Natural killer cell (primary cell): ENCODE measurements around the gene PIK3AP1. TPM values are rescaled to one million over a fixed set of nuclear protein-coding genes. Genes with fewer than 3 reads are reported as not detected.

Source experiments
- ATAC-seq, 3 donors: fragments of 150-1000 bp in 2 of 3; fragments of 200-7000 bp in 1 of 3; cut with Tn5 transposase; 1 replicate in 1 of 3; 2 replicates in 2 of 3; pipeline ENCODE4 v1.10.0; 2021; ENCODE audit warnings: mild to moderate bottlenecking in 2 of 3, moderate library complexity in 2 of 3
- DNase-seq, 2 donors: peaks; one replicate each; pipeline versions ENCODE4 v3.0.0 to v3.0.0-alpha.2; 2013 to 2021; ENCODE audit warnings: mixed read lengths in 1 of 2
- H3K27ac ChIP-seq: one replicate; pipeline ENCODE4 v1.5.1; 2013; ENCODE audit warnings: mild to moderate bottlenecking, low read length
- H3K27me3 ChIP-seq: one replicate; pipeline ENCODE4 v1.6.1; 2013; ENCODE audit warnings: low read length; ENCODE audit not compliant: control insufficient read depth, insufficient read depth
- H3K36me3 ChIP-seq: one replicate; pipeline ENCODE4 v1.6.1; 2013; ENCODE audit warnings: low read length; ENCODE audit not compliant: control insufficient read depth, insufficient read depth
- H3K4me1 ChIP-seq: one replicate; pipeline ENCODE4 v1.6.1; 2013; ENCODE audit warnings: low read length; ENCODE audit not compliant: control insufficient read depth, insufficient read depth
- H3K4me3 ChIP-seq: one replicate; pipeline ENCODE4 v1.5.1; 2013; ENCODE audit warnings: low read length
- H3K9me3 ChIP-seq: one replicate; pipeline ENCODE4 v1.6.1; 2013; ENCODE audit warnings: low read length; ENCODE audit not compliant: control insufficient read depth, insufficient read depth
- H3K27ac Mint-ChIP-seq, 2 donors: one replicate each; pipeline ENCODE4 v1.8.0; 2022; ENCODE audit warnings: mild to moderate bottlenecking in 2 of 2, mixed read lengths in 2 of 2, moderate library complexity in 1 of 2
- H3K27me3 Mint-ChIP-seq, 2 donors: one replicate each; pipeline ENCODE4 v1.8.0; 2022; ENCODE audit warnings: low read depth in 2 of 2, mixed read lengths in 2 of 2
- H3K36me3 Mint-ChIP-seq: one replicate; pipeline ENCODE4 v1.8.0; 2022; ENCODE audit warnings: mixed read lengths
- H3K4me1 Mint-ChIP-seq, 2 donors: one replicate each; pipeline ENCODE4 v1.8.0; 2022; ENCODE audit warnings: mixed read lengths in 2 of 2
- H3K4me3 Mint-ChIP-seq: one replicate; pipeline ENCODE4 v1.8.0; 2022; ENCODE audit warnings: mild to moderate bottlenecking, moderate library complexity, mixed read lengths
- H3K9me3 Mint-ChIP-seq, 2 donors: one replicate each; pipeline ENCODE4 v1.8.0; 2022; ENCODE audit warnings: mixed read lengths in 2 of 2
- CTCF ChIP-seq: fragments of 200-600 bp; IDR thresholded peaks from one replicate; pipeline ENCODE4 v1.8.0; 2022; ENCODE audit warnings: antibody characterized with exemption
- WGBS: methylation state at CpG from one replicate; pipeline ENCODE4 v1.1.7; 2013; ENCODE audit warnings: missing lambda C conversion rate; ENCODE audit not compliant: insufficient coverage; 5-methylcytosine and 5-hydroxymethylcytosine counted together
- intact Hi-C: fragments of 100-400 bp; cut with micrococcal nuclease; formaldehyde crosslinking; loops from one replicate; pipeline ENCODE4 v1.14.2; 2022
- total RNA-seq, 4 donors: library from RNA; stranded (reverse); fragments of 120-200 nt in 1 of 4; gene quantifications; one replicate each; pipeline versions ENCODE4 v1.2.3 to v1.2.4, GENCODE V29; 2013 to 2022

Gene PIK3AP1
- total RNA-seq, 3 donors from 2014 or later (not counting 1 experiment from before 2014, with no cell fraction given), result 95.3 to 137 (median 97.1) TPM

GRCh38 chr10:96570983-96571964 is 149.0 kb downstream of the PIK3AP1 start:
- 95% methylated on average over 7 of the region's 10 CpGs for WGBS
- Mint-ChIP-seq H3K27me3 (no peaks in the 10 kb centered on the region), H3K9me3 (no peaks in the 10 kb centered on the region), H3K36me3 (peaks cover 7% of the 10 kb centered on the region), H3K27ac (peak overlapping the region in 1 of 2 donors; percentile 61), H3K4me1 (peaks cover 80 to 86% of the 10 kb centered on the region in 2 donors), H3K4me3 (no peak overlapping the region)
- Histone ChIP-seq H3K27me3 (no peaks in the 10 kb centered on the region), H3K36me3 (peaks cover 17% of the 10 kb centered on the region), H3K4me1 (peaks cover 5% of the 10 kb centered on the region), H3K4me3 (no peak overlapping the region), H3K9me3 (no peaks in the 10 kb centered on the region), H3K27ac (no peak overlapping the region)
- TF ChIP-seq CTCF, result no peak
- DNase-seq (no peak), ATAC-seq (peak in 1 of 3 donors; percentile 44)
- intact Hi-C loops, result no loop called here

GRCh38 chr10:96570511-96570910 is 149.8 kb downstream of the PIK3AP1 start:
- peaks cover 7% of the 10 kb centered on the region for H3K36me3 Mint-ChIP-seq
- intact Hi-C loops, result no loop called here
- H3K4me3 Mint-ChIP-seq, result no peak overlapping the region
- H3K27me3 ChIP-seq, result no peaks in the 10 kb centered on the region
- peaks cover 4% of the 10 kb centered on the region for H3K4me1 ChIP-seq
- H3K27ac Mint-ChIP-seq, result no peak overlapping the region
- 97% methylated on average over 6 of the region's 6 CpGs for WGBS
- no peak overlapping the region for H3K4me3 ChIP-seq
- DNase-seq (no peak), ATAC-seq (no peak)
- H3K27ac ChIP-seq, result no peak overlapping the region
- H3K9me3 Mint-ChIP-seq, result no peaks in the 10 kb centered on the region
- H3K9me3 ChIP-seq, result no peaks in the 10 kb centered on the region
- peaks cover 84% of the 10 kb centered on the region in 2 donors for H3K4me1 Mint-ChIP-seq
- TF ChIP-seq CTCF, result no peak
- no peaks in the 10 kb centered on the region for H3K27me3 Mint-ChIP-seq
- H3K36me3 ChIP-seq, result peaks cover 16% of the 10 kb centered on the region

- Mint-ChIP-seq H3K4me1 (peaks cover 69 to 72% of the 10 kb centered on the region in 2 donors), H3K9me3 (no peaks in the 10 kb centered on the region), H3K36me3 (peaks cover 7% of the 10 kb centered on the region), H3K4me3 (no peak overlapping the region), H3K27me3 (no peaks in the 10 kb centered on the region), H3K27ac (peak overlapping the region; percentile 53 to 71)
- no peak for TF ChIP-seq CTCF
- WGBS, result no CpG with 5 or more reads among the region's 1 CpG
- Histone ChIP-seq H3K36me3 (peaks cover 14% of the 10 kb centered on the region), H3K9me3 (no peaks in the 10 kb centered on the region), H3K27ac (no peak overlapping the region), H3K4me3 (no peak overlapping the region), H3K27me3 (no peaks in the 10 kb centered on the region), H3K4me1 (peaks cover 4% of the 10 kb centered on the region)
- DNase-seq, result no peak
- intact Hi-C loops, result no loop called here
- no peak for ATAC-seq
Observed at GRCh38 chr10:96568402-96568801, 151.9 kb downstream of the PIK3AP1 start.
